Neuronal stem cell (in vitro differentiated cells): ENCODE measurements around the gene AGBL4.

Experiments used
- DNase-seq: peaks from one replicate; pipeline ENCODE4 v3.0.0-alpha.2; 2013; ENCODE audit warnings: low spot score
- H2AFZ ChIP-seq: one replicate; pipeline ENCODE4 v1.6.1; 2013; ENCODE audit warnings: mild to moderate bottlenecking, low read length, inconsistent platforms
- H2AK5ac ChIP-seq: 2 replicates; pipeline ENCODE4 v1.6.1; 2013; ENCODE audit warnings: low read depth, mild to moderate bottlenecking, inconsistent platforms, low read length, moderate library complexity, mixed read lengths
- H2BK120ac ChIP-seq: 2 replicates; pipeline ENCODE4 v1.6.1; 2013; ENCODE audit warnings: low read depth, mild to moderate bottlenecking, inconsistent platforms, low read length, moderate library complexity, mixed read lengths
- H2BK12ac ChIP-seq: one replicate; pipeline ENCODE4 v1.6.1; 2013; ENCODE audit warnings: low read length, inconsistent platforms
- H2BK15ac ChIP-seq: 2 replicates; pipeline ENCODE4 v1.6.1; 2013; ENCODE audit warnings: mild to moderate bottlenecking, low read length, inconsistent platforms, mixed read lengths
- H2BK5ac ChIP-seq: one replicate; pipeline ENCODE4 v1.6.1; 2013; ENCODE audit warnings: inconsistent platforms, mild to moderate bottlenecking, low read length, moderate library complexity
- H3K14ac ChIP-seq: one replicate; pipeline ENCODE4 v1.6.1; 2013; ENCODE audit warnings: low read length, inconsistent platforms
- H3K18ac ChIP-seq: 2 replicates; pipeline ENCODE4 v1.6.1; 2013; ENCODE audit warnings: low read length, inconsistent platforms
- H3K23ac ChIP-seq: 2 replicates; pipeline ENCODE4 v1.6.1; 2013; ENCODE audit warnings: low read depth, mild to moderate bottlenecking, mixed read lengths, low read length, inconsistent platforms; ENCODE audit not compliant: poor library complexity
- H3K27ac ChIP-seq: replicated peaks from 3 replicates; pipeline ENCODE4 v1.5.1; 2013; ENCODE audit warnings: low read length, inconsistent platforms
- H3K27me3 ChIP-seq, 3 experiments: 2 replicates each; pipeline ENCODE4 v1.6.1; 2013; ENCODE audit warnings: low read length in 3 of 3, mild to moderate bottlenecking in 2 of 3, inconsistent platforms in 1 of 3, low read depth in 1 of 3, mixed read lengths in 1 of 3, moderate library complexity in 1 of 3; ENCODE audit not compliant: control insufficient read depth in 3 of 3, insufficient read depth in 3 of 3
- H3K36me3 ChIP-seq, 2 donors: replicated peaks in 1 of 2; 2 replicates each; pipeline ENCODE4 v1.6.1; 2013; ENCODE audit warnings: low read length in 2 of 2; ENCODE audit not compliant: control insufficient read depth in 2 of 2, insufficient read depth in 2 of 2
- H3K4ac ChIP-seq: 2 replicates; pipeline ENCODE4 v1.6.1; 2013; ENCODE audit warnings: inconsistent platforms, mild to moderate bottlenecking, low read length, moderate library complexity
- H3K4me1 ChIP-seq, 2 donors: 1 replicate in 1 of 2; 2 replicates in 1 of 2; pipeline ENCODE4 v1.6.1; 2013; ENCODE audit warnings: low read length in 2 of 2, low read depth in 1 of 2; ENCODE audit not compliant: control insufficient read depth in 2 of 2, insufficient read depth in 1 of 2
- H3K4me2 ChIP-seq: one replicate; pipeline ENCODE4 v1.6.1; 2013; ENCODE audit warnings: mild to moderate bottlenecking, low read length, inconsistent platforms; ENCODE audit not compliant: insufficient read depth, poor library complexity, severe bottlenecking
- H3K4me3 ChIP-seq, 2 donors: 2 replicates each; pipeline ENCODE4 v1.5.1; 2013; ENCODE audit warnings: low read length in 2 of 2, mild to moderate bottlenecking in 2 of 2, inconsistent platforms in 1 of 2, moderate library complexity in 1 of 2
- H3K79me1 ChIP-seq: one replicate; pipeline ENCODE4 v1.6.1; 2013; ENCODE audit warnings: low read depth, mild to moderate bottlenecking, inconsistent platforms, low read length, moderate library complexity
- H3K9ac ChIP-seq: one replicate; pipeline ENCODE4 v1.6.1; 2013; ENCODE audit warnings: mild to moderate bottlenecking, low read depth, low read length, inconsistent platforms; ENCODE audit not compliant: poor library complexity
- H3K9me3 ChIP-seq, 2 donors: replicated peaks in 1 of 2; 2 replicates each; pipeline versions ENCODE3 to v1.6.1; 2013; ENCODE audit warnings: low read length in 2 of 2, mild to moderate bottlenecking in 2 of 2, inconsistent platforms in 1 of 2, low read depth in 1 of 2, mixed read lengths in 1 of 2, moderate library complexity in 1 of 2; ENCODE audit not compliant: control insufficient read depth in 2 of 2, insufficient read depth in 1 of 2
- H4K8ac ChIP-seq: one replicate; pipeline ENCODE4 v1.6.1; 2013; ENCODE audit warnings: low read depth, mild to moderate bottlenecking, inconsistent platforms, low read length, moderate library complexity
- H4K91ac ChIP-seq: one replicate; pipeline ENCODE4 v1.6.1; 2013; ENCODE audit warnings: low read length, low read depth, mild to moderate bottlenecking, inconsistent platforms; ENCODE audit not compliant: poor library complexity
- WGBS, 2 donors: extraction: QIAGEN DNeasy Blood & Tissue Kit; methylation state at CpG; one replicate each; pipeline ENCODE4 v1.1.7; 2013; ENCODE audit warnings: missing lambda C conversion rate in 2 of 2, mixed read lengths in 1 of 2; ENCODE audit not compliant: insufficient read length in 2 of 2, insufficient replicate concordance in 1 of 2; ENCODE audit errors: extremely low coverage in 2 of 2; 5-methylcytosine and 5-hydroxymethylcytosine counted together

The AGBL4 gene

GRCh38 chr1:49046305-49046704, 977.4 kb downstream of the AGBL4 start:
- Histone ChIP-seq H3K18ac (no peak overlapping the region), H3K4me3 (no peak overlapping the region), H2AK5ac (no peak overlapping the region), H3K4me1 (no peaks in the 10 kb centered on the region), H3K4me2 (no peak overlapping the region), H2BK120ac (no peak overlapping the region), H3K79me1 (no peaks in the 10 kb centered on the region), H2AFZ (no peak overlapping the region), H2BK15ac (no peak overlapping the region), H3K9me3 (no peaks in the 10 kb centered on the region), H4K8ac (no peak overlapping the region), H3K23ac (no peak overlapping the region), H3K27me3 (no peaks in the 10 kb centered on the region), H3K27ac (no peak overlapping the region), H3K14ac (no peak overlapping the region), H4K91ac (no peak overlapping the region), H2BK5ac (no peak overlapping the region), H3K9ac (no peak overlapping the region), H3K36me3 (no peaks in the 10 kb centered on the region), H3K4ac (no peak overlapping the region), H2BK12ac (no peak overlapping the region)
- no peak for DNase-seq

GRCh38 chr1:49045371-49045770, 978.4 kb downstream of the AGBL4 start:
- Histone ChIP-seq H3K4ac (no peak overlapping the region), H3K4me3 (no peak overlapping the region), H3K14ac (no peak overlapping the region), H2AFZ (no peak overlapping the region), H3K27ac (no peak overlapping the region), H3K4me2 (no peak overlapping the region), H3K9ac (no peak overlapping the region), H3K18ac (no peak overlapping the region), H3K4me1 (no peaks in the 10 kb centered on the region), H3K9me3 (no peaks in the 10 kb centered on the region), H3K27me3 (no peaks in the 10 kb centered on the region), H3K36me3 (no peaks in the 10 kb centered on the region), H2BK120ac (no peak overlapping the region), H3K23ac (no peak overlapping the region), H2BK15ac (no peak overlapping the region), H2BK12ac (no peak overlapping the region), H3K79me1 (no peaks in the 10 kb centered on the region), H4K8ac (no peak overlapping the region), H4K91ac (no peak overlapping the region), H2BK5ac (no peak overlapping the region), H2AK5ac (no peak overlapping the region)
- DNase-seq: no peak
- WGBS, 2 donors: no CpG with 5 or more reads among the region's 7 CpGs

GRCh38 chr1:49036700-49037099, 987.1 kb downstream of the AGBL4 start:
- Histone ChIP-seq H3K36me3 (no peaks in the 10 kb centered on the region), H3K14ac (no peak overlapping the region), H3K4me3 (no peak overlapping the region), H3K4me2 (no peak overlapping the region), H3K9ac (no peak overlapping the region), H2AFZ (no peak overlapping the region), H2BK12ac (no peak overlapping the region), H2BK15ac (no peak overlapping the region), H2AK5ac (no peak overlapping the region), H3K9me3 (no peaks in the 10 kb centered on the region), H4K8ac (no peak overlapping the region), H3K79me1 (no peaks in the 10 kb centered on the region), H3K27me3 (no peaks in the 10 kb centered on the region), H3K27ac (no peak overlapping the region), H2BK120ac (no peak overlapping the region), H3K23ac (no peak overlapping the region), H4K91ac (no peak overlapping the region), H2BK5ac (no peak overlapping the region), H3K4me1 (no peaks in the 10 kb centered on the region), H3K18ac (no peak overlapping the region), H3K4ac (no peak overlapping the region)
- no peak for DNase-seq
- no CpG with 5 or more reads among the region's 4 CpGs for WGBS, 2 donors

DNA sequence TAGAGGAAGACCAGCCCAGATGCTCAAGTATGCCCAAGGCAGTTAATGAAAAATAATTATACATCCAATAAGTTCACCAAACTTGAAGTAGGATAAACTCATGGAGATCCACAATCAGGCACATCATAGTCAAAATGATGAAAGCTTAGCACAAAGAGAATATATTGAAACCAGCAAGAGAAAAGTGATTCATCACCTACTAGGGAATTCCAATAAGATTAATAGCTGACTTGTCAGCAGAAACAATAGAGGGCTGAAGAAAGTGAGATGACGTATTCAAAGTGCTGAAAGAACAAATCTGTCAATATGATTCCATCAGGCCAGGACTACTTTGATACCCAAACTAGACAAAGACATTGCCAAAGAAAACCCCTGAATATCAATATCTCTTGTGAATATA, 995.4 kb downstream of the AGBL4 start:
- H3K18ac ChIP-seq: no peak overlapping the region
- H2AK5ac ChIP-seq: no peak overlapping the region
- no peak overlapping the region for H2BK12ac ChIP-seq
- H2BK15ac ChIP-seq: no peak overlapping the region
- H2BK120ac ChIP-seq: no peak overlapping the region
- H3K79me1 ChIP-seq: no peaks in the 10 kb centered on the region
- H3K14ac ChIP-seq: no peak overlapping the region
- H2BK5ac ChIP-seq: no peak overlapping the region
- no peak overlapping the region for H3K4me3 ChIP-seq
- H4K8ac ChIP-seq: no peak overlapping the region
- no peak overlapping the region for H3K4me2 ChIP-seq
- DNase-seq: no peak
- no peaks in the 10 kb centered on the region for H3K4me1 ChIP-seq
- H3K23ac ChIP-seq: no peak overlapping the region
- H3K36me3 ChIP-seq: no peaks in the 10 kb centered on the region
- H2AFZ ChIP-seq: no peak overlapping the region
- no peak overlapping the region for H3K27ac ChIP-seq
- no CpG with 5 or more reads among the region's 1 CpG for WGBS, 2 donors
- no peak overlapping the region for H3K9ac ChIP-seq
- no peaks in the 10 kb centered on the region for H3K27me3 ChIP-seq
- no peak overlapping the region for H4K91ac ChIP-seq
- no peaks in the 10 kb centered on the region for H3K9me3 ChIP-seq
- H3K4ac ChIP-seq: no peak overlapping the region
